HG03460 (cell line): ENCODE data around the gene HSPA1B.

ENCODE experiments used
- ATAC-seq: cut with Tn5 transposase; IDR thresholded peaks from one replicate; pipeline ENCODE4 v1.9.1; 2021; ENCODE audit not compliant: unreplicated experiment

Gene HSPA1B

GRCh38 chr6:31878222-31878621, 50.7 kb downstream of the HSPA1B start:
- ATAC-seq = no peak

- ATAC-seq = no peak
Measured at GRCh38 chr6:31878726-31879125, 51.2 kb downstream of the HSPA1B start, which contains the start of gene SLC44A4. SLC44A4 (minus strand) TSS chr6:31878997; CDS start chr6:31878980, 17 bp downstream.

- no peak for ATAC-seq
Measured at GRCh38 chr6:31879143-31879542, 51.6 kb downstream of the HSPA1B start.
